Type B pancreatic cell (in vitro differentiated cells): ENCODE results near the gene RADIL. TPM values are rescaled to one million over a fixed set of nuclear protein-coding genes. Genes with fewer than 3 reads are reported as not detected.

ENCODE experiments used
- DNase-seq: peaks from one replicate; pipeline ENCODE4 v3.0.0; 2021; ENCODE audit warnings: mixed read lengths; ENCODE audit not compliant: unreplicated experiment; ENCODE audit errors: extremely low spot score
- H3K27ac Mint-ChIP-seq: 2 replicates; pipeline ENCODE4 v1.8.0; 2021; ENCODE audit warnings: mild to moderate bottlenecking, mixed read lengths
- H3K27me3 Mint-ChIP-seq: 2 replicates; pipeline ENCODE4 v1.8.0; 2021; ENCODE audit warnings: mixed read lengths
- H3K36me3 Mint-ChIP-seq: 2 replicates; pipeline ENCODE4 v1.8.0; 2021; ENCODE audit warnings: mixed read lengths
- H3K4me1 Mint-ChIP-seq: one replicate; pipeline ENCODE4 v1.8.0; 2021; ENCODE audit warnings: mixed read lengths; ENCODE audit not compliant: unreplicated experiment
- H3K4me3 Mint-ChIP-seq: 2 replicates; pipeline ENCODE4 v1.8.0; 2021; ENCODE audit warnings: mild to moderate bottlenecking, mixed read lengths
- H3K9me3 Mint-ChIP-seq: 2 replicates; pipeline ENCODE4 v1.8.0; 2021; ENCODE audit warnings: mixed read lengths
- CTCF ChIP-seq: fragments of 200-600 bp; sonication (generic); conservative IDR thresholded peaks from 2 replicates; pipeline ENCODE4 v1.5.0; 2021; ENCODE audit warnings: antibody characterized with exemption, mild to moderate bottlenecking
- total RNA-seq: library from RNA; stranded (reverse); gene quantifications from 2 replicates; pipeline ENCODE4 v1.2.1, GENCODE V29; 2021; ENCODE audit warnings: low replicate concordance

Gene RADIL
- total RNA-seq, 1 donor from 2014 or later: 11.8 TPM

DNA sequence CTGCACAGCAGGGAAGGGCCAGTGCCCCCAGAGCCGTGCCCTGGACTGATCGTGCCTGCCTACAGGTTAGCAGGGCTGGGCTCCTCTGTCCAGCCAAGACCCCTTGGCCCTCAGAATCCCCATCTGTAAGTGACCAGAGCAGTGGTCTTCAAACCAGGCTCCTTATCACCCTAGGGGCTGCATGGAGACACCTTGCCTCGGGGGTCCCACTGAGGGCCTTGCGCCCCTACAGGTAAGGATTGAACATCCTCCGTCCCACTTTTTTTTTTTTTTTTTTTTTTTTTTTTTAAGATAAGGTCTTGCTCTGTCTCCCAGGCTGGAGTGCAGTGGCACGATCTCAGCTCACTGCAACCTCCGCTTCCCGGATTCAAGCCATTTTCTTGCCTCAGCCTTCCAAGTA is 32.6 kb upstream of the RADIL start:
- Mint-ChIP-seq H3K27ac (no peak overlapping the region), H3K9me3 (no peaks in the 10 kb centered on the region), H3K4me1 (no peaks in the 10 kb centered on the region), H3K27me3 (peaks cover 3% of the 10 kb centered on the region), H3K4me3 (no peak overlapping the region), H3K36me3 (no peaks in the 10 kb centered on the region)
- DNase-seq: no peak
- no peak for TF ChIP-seq CTCF

- no peaks in the 10 kb centered on the region for H3K4me1 Mint-ChIP-seq
- H3K27ac Mint-ChIP-seq: no peak overlapping the region
- H3K4me3 Mint-ChIP-seq: no peak overlapping the region
- no peak for TF ChIP-seq CTCF
- H3K9me3 Mint-ChIP-seq: no peaks in the 10 kb centered on the region
- no peaks in the 10 kb centered on the region for H3K36me3 Mint-ChIP-seq
- DNase-seq: no peak
- peaks cover 3% of the 10 kb centered on the region for H3K27me3 Mint-ChIP-seq
Measured at GRCh38 chr7:4911111-4911828, 27.8 kb upstream of the RADIL start.

DNA sequence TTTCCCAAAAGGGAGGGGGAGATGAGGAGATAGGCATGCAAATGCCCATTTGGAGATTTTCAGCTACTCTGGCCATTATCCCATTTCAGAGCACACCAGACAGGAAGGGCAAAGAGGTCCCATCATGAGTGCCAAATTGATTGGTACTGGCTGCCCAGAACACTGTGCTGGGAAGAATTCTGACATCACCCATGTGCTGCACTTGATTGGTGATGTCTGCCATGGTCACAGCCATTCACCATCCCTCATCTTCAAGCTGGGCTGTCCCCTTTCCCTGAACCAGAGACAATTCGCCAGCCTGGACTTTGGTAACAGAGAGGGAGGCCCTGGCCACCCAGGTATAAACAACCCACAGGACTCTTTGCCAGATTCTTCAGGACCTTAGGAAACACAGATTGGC is 23.2 kb upstream of the RADIL start:
- Mint-ChIP-seq H3K9me3 (no peaks in the 10 kb centered on the region), H3K4me1 (no peaks in the 10 kb centered on the region), H3K27me3 (peaks cover 12% of the 10 kb centered on the region), H3K27ac (no peak overlapping the region), H3K36me3 (no peaks in the 10 kb centered on the region), H3K4me3 (no peak overlapping the region)
- no peak for DNase-seq
- TF ChIP-seq CTCF: no peak

- no peaks in the 10 kb centered on the region for H3K9me3 Mint-ChIP-seq
- H3K4me3 Mint-ChIP-seq: no peak overlapping the region
- no peaks in the 10 kb centered on the region for H3K4me1 Mint-ChIP-seq
- H3K27me3 Mint-ChIP-seq: peaks cover 12% of the 10 kb centered on the region
- H3K36me3 Mint-ChIP-seq: no peaks in the 10 kb centered on the region
- no peak for TF ChIP-seq CTCF
- H3K27ac Mint-ChIP-seq: no peak overlapping the region
- DNase-seq: no peak
Measured at GRCh38 chr7:4905171-4905570, 21.7 kb upstream of the RADIL start.

DNA sequence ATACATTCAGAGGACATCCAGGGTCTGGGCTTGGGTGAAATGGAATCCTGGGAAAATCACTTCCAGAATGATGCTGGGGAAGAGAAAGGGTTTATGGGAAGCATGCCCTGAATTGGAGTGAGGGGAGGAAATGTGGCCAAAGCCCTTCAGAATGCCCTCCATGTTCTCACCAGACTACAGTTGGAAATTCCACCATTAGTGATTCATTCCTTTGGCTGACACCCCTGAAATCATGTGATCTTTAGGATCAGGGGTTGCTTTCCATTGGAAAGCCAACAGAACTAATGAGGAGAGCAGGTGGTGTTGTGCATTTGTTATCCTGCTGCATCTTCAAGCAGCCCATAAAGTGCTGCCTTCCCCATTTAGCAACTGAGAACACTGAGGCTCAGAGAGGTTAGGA is 20.8 kb upstream of the RADIL start:
- H3K4me1 Mint-ChIP-seq: no peaks in the 10 kb centered on the region
- no peak for DNase-seq
- H3K36me3 Mint-ChIP-seq: no peaks in the 10 kb centered on the region
- no peak overlapping the region for H3K27ac Mint-ChIP-seq
- TF ChIP-seq CTCF: no peak
- no peaks in the 10 kb centered on the region for H3K9me3 Mint-ChIP-seq
- no peak overlapping the region for H3K4me3 Mint-ChIP-seq
- peaks cover 12% of the 10 kb centered on the region for H3K27me3 Mint-ChIP-seq
